ENCODE results near the gene LRRC7.

The LRRC7 gene

GRCh38 chr1:69657971-69658370 is 90.2 kb downstream of the LRRC7 start:
- FAIRE-seq (no peak), DNase-seq (ENCODE audit: insufficient read length, low spot score) (no peak)
- no peak for TF ChIP-seq CTCF (IDR thresholded peaks at IDR 0.05; ENCODE audit: insufficient read depth, missing control alignments)

GRCh38 chr1:69661686-69662085 is 94.0 kb downstream of the LRRC7 start:
- FAIRE-seq, result no peak
- DNase-seq (ENCODE audit: insufficient read length, low spot score), result no peak
- no peak for TF ChIP-seq CTCF (IDR thresholded peaks at IDR 0.05; ENCODE audit: insufficient read depth, missing control alignments)

- no peak for DNase-seq (ENCODE audit: insufficient read length, low spot score)
- TF ChIP-seq CTCF (IDR thresholded peaks at IDR 0.05; ENCODE audit: insufficient read depth, missing control alignments), result no peak
- FAIRE-seq, result no peak
Measured at GRCh38 chr1:69662321-69662720, 94.6 kb downstream of the LRRC7 start.

- no peak for FAIRE-seq
- DNase-seq (ENCODE audit: insufficient read length, low spot score), result no peak
- no peak for TF ChIP-seq CTCF (IDR thresholded peaks at IDR 0.05; ENCODE audit: insufficient read depth, missing control alignments)
Measured at GRCh38 chr1:69671363-69672010, 103.8 kb downstream of the LRRC7 start.

- no peak for TF ChIP-seq CTCF (IDR thresholded peaks at IDR 0.05; ENCODE audit: insufficient read depth, missing control alignments)
- DNase-seq (ENCODE audit: insufficient read length, low spot score) (no peak), FAIRE-seq (no peak)
Measured at GRCh38 chr1:69673321-69673720, 105.6 kb downstream of the LRRC7 start.

- no peak for FAIRE-seq
- TF ChIP-seq CTCF (IDR thresholded peaks at IDR 0.05; ENCODE audit: insufficient read depth, missing control alignments), result no peak
- no peak for DNase-seq (ENCODE audit: insufficient read length, low spot score)
Measured at GRCh38 chr1:69679965-69680364, 112.2 kb downstream of the LRRC7 start.

GRCh38 chr1:69686367-69686984 is 118.8 kb downstream of the LRRC7 start:
- no peak for DNase-seq (ENCODE audit: insufficient read length, low spot score)
- FAIRE-seq, result no peak
- TF ChIP-seq CTCF (IDR thresholded peaks at IDR 0.05; ENCODE audit: insufficient read depth, missing control alignments), result no peak

Measured in D721Med (cell line).